Posterior vena cava (tissue), 2 donors: ENCODE results near the gene ACVRL1. TPM values are rescaled to one million over a fixed set of nuclear protein-coding genes. Genes with fewer than 3 reads are reported as not detected.
"Not testable (repeated sequence)": the region's sequence is repeated elsewhere in the genome, so short reads cannot be mapped to it uniquely, and the experiment has no call there.

Source experiments
- DNase-seq: peaks from one replicate; pipeline ENCODE4 v3.0.0-alpha.2; 2020; ENCODE audit warnings: low spot score
- intact Hi-C, 2 donors: fragments of 100-400 bp; cut with DNase I; formaldehyde crosslinking; loops; one replicate each; pipeline versions ENCODE4 v1.14.1 to v1.14.2; 2022 to 2023
- total RNA-seq, 2 donors: library from RNA; stranded (reverse); fragmentation: NEBNext Ultra II Directional; extraction: Animal tissue kit (Norgen Biotek cat#: 25700); gene quantifications; one replicate each; pipeline ENCODE4 v1.2.1, GENCODE V29; 2021
- donor health status: DM: yes; HTN: yes; CAD: no.
- donor health status: DM: yes; HTN: yes; CAD: no.

Gene ACVRL1
- total RNA-seq, 2 donors from 2014 or later = 74.4 to 95.7 TPM

DNA sequence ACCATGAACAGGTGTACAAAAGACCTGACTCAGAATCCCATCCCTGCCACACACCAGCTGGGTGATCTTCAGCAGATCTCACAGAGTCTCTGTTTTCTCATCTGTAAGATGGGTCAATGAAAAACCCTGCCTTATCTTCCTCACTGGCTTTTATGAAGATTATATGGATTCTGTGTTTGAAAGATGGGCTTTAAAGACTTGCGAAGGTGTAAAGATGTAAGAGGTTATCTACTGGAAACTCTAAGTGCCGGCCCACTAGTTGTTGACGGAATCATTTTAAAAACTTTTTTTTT is 34.7 kb upstream of the ACVRL1 start:
- intact Hi-C loops = no loop called here
- DNase-seq = no peak

DNA sequence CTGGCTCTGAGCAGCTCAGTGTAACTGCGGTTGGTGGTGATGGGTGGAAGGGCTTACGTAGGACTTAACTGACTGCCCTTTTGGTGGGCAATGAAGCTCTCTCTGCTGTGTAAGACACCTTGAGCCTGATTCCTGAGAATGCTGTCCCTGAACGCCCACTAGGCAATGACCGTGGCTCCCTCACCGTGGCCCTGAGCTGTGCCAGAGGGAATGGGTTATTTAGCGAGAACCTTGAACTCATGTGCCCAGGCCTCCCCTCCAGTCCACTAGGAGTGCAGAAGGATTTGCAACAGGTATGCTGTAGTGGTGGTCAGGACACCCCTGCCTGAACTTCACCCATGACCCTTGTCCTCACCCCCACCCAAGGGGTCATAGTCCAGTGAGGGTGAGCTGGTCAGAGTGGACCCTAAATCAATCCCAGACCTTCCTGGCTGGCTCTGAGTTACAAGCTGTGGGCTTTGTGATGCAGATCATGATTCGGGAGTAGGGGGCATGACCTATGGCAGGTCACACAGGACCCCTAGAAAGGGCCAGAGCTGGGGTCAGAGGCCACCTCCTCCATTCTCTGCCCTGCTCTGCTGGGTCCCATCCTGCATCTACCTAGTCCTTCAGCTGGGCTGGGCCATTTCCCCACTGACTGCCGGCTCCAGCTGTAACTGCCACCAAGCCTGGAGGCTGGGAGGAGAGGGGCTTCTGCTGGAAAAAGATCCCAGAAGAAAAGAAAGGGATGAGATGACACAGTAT is 33.9 kb upstream of the ACVRL1 start:
- peak; percentile 66 for DNase-seq
- intact Hi-C loops = no loop called here

DNA sequence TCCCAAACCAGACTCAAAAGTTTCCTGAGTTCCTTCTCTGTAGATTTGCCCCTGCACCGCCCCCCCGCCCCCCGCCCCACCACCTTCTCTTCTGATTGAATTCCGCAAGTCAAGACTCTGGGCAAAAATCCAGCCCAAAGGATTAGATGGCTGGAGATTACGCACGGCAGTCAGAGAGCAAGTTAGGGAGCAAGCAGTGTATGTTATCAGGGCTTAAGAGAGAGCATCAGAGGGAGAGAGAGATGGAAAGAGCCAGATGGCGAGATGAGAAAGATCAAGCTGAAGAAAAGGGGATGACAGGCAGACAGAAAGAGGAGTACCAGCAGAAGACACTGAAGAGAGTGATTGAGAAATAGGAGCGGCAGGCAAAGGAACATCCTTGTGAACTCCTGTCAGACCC is 33.3 kb upstream of the ACVRL1 start:
- DNase-seq = no peak
- intact Hi-C loops = no loop called here

DNA sequence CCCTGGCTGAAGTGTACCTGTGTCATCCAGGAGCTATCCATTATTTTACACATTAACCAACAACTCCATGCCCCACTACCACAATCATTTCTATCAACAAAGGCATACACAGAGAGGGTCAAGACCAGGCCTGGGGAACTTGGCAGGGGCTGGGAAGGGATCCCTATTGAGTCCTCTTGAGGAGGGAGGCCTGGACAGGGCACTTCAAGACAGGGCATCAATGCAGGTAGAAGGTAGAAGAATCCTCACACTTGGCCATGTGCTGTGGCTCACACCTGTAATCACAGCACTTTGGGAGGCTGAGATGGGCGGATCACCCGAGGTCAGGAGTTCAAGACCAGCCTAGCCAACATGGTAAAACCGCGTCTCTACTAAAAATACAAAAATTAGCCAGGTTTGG is 32.8 kb upstream of the ACVRL1 start:
- DNase-seq = peak; percentile 25
- intact Hi-C loops = no loop called here

DNA sequence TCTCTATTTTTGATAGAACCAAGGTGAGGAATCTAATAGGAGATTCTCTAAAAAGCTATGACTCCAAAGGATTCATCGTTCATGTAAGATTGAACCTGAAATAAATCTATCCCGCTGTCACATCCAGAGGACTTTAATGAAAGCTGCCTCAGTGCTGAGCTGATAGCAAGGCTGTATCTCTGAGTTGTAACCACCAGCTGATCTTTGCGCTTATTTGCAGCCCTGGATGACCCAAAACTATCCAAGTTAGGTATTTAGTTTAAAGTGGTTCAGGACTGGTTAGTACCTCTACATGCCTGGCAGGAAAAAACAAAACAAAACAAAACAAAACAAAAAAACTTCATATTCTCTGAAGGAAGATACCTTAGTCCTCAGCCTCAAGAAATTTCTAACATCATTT is 28.2 kb upstream of the ACVRL1 start:
- intact Hi-C loops = no loop called here
- DNase-seq = no peak

DNA sequence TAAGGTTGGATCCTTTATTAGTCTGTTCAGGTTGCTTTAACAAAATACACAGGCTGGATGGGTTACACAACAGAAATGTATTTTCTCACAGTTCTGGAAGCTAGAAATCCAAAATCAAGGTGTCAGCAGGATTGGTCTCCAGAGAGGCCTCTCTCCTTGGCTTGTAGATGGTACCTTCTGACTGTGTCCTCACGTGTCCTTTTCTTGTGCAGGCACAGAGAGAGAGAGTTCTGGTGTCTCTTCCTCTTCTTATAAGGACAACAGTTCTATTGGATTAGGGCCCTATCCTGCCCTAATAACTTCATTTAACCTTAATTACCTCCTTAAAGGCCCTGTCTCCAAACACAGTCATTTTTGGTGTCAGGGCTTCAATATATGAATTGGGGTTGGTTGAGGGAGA is 24.0 kb upstream of the ACVRL1 start:
- no peak for DNase-seq
- intact Hi-C loops = no loop called here

DNA sequence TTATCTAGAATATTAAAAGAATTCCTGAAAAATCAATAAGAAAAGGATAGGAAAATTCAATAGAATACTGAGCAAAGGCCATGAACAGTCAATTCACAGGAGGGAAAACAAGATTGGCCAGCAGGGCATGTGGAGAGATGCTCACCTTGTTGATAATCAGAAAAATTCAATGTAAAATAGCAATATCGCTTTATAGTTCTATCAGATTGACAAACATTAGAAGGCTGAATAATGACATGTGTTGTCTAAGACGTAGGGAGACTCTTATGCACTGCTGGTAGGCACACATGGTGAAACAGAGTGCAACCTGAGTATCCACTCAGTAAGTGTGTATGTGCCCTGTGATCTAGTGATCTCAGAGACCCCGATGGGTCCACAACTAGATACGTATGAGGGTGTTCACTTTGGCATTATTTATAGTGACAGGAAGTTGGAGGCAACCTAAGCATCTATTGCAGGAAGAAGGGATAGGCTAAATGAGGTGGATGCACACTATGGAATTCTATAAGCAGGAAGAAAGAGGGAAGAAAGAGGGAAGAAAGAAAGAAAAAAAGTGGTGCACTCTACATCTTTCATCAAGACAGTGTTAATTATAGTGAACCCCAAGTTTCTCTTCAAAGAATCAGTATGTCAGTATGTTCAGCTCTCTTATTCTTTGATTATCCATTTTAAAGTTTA is 23.2 kb upstream of the ACVRL1 start:
- intact Hi-C loops = no loop called here
- no peak for DNase-seq

DNA sequence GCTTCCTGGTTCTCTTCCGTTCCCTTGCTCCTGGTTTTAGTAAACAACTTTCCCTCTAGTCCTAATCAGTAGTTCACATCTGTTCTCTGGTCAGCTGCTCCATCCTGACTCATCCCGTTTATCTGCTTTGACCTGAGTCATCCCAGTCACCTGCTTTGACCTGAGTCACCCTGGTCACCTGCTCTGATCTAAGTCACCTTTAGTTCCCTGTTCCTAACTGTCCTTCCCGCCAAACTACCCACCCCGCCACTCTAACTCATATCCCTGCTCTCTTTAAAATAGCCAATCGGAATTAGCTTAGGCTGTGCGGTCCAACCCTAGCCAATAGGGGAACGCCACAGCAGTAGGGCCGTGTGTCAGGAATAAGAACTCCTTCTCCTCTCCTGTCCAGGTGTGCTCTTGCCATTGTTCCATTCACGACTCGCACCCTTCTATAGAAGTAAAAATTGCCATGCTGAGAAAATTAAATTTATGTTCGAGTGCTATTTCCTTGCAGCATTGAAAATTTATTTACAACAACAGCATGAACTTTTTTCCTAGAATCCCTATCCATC is 22.6 kb upstream of the ACVRL1 start:
- intact Hi-C loops = no loop called here
- no peak for DNase-seq

DNA sequence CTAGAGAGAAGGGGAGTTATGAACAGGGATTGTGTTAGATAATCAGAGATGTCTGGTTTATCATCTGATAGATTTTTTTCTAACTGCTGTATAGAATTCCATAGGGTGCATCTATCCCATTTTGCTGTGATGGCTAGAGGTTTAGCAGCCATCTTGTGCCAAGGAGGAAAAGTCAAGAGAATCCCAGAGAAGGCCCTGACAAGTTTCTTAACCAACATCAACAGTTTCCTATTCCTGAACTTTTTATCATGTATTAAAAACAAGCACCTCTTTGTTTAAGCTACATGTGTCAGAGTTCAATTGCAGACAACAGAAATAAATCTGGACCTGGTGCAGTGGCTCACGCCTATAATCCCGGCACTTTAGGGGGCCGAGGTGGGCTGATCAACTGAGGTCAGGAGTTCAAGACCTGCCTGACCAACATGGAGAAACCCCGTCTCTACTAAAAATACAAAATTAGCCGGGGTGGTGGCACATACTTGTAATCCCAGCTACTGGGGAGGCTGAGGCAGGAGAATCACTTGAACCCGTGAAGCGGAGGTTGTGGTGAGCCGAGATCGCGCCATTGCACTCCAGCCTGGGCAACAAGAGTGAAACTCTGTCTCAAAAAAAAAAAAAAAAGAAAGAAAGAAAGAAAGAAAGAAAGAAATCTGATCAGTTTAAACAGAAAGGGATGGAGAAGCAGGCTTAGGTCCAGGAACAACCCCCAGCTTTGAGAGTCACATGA is 21.8 kb upstream of the ACVRL1 start:
- peak; percentile 56 for DNase-seq
- intact Hi-C loops = not testable (repeated sequence)

DNA sequence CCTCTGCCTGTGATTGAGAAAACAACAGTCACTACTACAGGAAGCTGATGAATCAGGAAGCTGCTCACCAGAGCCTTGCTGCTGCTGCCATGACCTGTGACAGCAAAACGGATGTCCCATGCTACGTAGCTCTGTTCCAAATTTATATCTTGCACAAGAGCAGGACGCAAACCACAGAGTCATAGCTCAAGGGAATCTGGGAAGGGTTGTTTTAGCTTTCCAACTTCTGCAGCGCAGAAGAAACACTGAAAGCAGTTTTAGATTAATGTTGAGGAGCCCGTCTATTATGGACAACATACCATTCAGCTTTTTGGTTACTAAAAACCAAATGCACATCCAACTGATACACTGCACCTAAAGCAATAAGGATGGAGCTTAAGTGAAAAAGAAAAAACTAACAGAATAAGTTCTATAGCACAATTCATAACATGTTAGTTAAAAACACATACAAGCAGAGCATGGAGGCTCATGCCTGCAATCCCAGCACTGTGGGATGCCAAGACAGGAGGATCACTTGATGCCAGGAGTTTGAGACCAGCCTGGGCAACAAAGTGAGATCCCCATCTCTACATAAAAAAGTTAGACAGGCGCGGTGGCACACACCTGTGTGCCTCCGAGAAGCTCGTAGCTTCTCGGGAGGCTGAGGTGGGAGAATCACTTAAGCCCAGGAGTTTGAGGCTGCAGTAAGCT is 21.1 kb upstream of the ACVRL1 start:
- intact Hi-C loops = no loop called here
- DNase-seq = peak; percentile 92

DNA sequence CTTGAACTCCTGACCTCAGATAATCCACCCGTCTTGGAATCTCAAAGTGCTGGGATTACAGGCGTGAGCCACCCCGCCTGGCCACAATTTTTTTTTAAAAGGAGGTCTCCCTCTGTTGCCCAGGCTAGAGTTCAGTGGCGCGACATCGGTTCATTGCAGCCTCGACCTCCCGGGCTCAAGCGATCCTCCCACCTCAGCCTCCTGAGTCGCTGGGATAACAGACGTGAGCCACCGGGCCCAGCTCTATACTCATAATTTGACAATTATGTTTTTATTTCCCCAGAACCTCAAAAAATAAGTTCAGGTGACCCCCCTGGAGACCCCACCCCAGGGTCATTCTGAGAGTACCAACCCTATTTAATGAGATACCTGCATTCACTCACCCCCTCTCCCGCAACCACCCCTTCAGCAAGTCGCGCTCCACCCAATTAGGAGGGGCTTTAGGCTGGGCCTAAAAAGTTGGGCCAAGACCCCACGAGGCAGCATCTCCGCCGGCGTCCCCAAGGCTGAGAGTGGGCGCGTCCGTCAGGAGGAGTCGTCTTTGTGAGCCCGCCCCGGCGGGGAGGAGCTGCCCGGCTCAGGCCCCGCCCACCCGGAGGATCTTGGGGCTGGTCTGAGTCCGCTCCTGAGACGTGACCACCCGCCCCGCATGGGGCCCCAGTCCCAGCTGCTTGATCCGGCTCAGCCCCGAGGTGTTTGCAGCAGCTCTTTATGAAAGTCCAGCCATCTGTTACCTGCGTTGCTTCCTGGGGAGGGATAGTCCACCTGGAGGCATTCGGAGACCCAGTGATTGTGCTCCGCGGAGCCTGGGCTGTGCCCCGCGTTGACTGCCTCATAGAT is 19.6 kb upstream of the ACVRL1 start, which contains the start of gene ANKRD33:
ANKRD33 (plus strand) TSS at position 628 of the 840 bp plus-strand sequence; CDS start at position 712, 84 bp downstream.
- peak; percentile 72 for DNase-seq
- intact Hi-C loops = no loop called here

DNA sequence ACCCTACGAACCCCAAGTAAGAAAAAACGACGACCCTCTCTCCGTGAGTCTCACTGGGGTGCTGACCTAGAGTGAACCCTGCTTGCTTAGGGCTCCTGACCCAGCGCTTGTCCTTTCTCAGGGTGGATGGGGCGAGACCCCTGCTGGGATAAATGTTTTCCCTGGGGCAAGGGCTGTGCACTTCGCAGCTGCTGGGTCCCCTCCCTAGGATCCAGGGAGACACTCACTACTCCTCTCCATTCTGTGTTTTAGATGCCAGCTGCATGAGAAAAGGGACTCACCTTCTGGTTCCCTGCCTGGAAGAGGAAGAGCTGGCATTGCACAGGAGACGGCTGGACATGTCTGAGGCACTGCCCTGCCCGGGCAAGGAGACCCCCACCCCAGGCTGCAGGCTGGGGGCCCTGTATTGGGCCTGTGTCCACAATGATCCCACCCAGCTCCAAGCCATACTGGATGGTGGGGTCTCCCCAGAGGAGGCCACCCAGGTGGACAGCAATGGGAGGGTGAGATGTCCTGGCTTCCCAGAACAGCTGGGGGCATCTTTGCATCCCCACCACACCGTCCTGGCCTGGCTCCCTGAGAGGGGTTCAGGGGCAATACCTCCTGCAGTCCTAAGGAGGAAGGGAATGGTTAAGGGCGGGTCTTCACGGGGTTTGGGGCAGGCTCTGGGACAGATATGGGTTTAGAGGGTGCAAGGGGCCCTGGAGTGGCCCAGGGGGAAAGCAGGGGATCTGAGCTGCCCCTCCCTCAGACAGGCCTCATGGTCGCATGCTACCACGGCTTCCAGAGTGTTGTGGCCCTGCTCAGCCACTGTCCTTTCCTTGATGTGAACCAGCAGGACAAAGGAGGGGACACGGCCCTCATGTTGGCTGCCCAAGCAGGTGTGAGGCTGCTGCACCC is 18.7 kb upstream of the ACVRL1 start:
- intact Hi-C loops = no loop called here
- DNase-seq = no peak

DNA sequence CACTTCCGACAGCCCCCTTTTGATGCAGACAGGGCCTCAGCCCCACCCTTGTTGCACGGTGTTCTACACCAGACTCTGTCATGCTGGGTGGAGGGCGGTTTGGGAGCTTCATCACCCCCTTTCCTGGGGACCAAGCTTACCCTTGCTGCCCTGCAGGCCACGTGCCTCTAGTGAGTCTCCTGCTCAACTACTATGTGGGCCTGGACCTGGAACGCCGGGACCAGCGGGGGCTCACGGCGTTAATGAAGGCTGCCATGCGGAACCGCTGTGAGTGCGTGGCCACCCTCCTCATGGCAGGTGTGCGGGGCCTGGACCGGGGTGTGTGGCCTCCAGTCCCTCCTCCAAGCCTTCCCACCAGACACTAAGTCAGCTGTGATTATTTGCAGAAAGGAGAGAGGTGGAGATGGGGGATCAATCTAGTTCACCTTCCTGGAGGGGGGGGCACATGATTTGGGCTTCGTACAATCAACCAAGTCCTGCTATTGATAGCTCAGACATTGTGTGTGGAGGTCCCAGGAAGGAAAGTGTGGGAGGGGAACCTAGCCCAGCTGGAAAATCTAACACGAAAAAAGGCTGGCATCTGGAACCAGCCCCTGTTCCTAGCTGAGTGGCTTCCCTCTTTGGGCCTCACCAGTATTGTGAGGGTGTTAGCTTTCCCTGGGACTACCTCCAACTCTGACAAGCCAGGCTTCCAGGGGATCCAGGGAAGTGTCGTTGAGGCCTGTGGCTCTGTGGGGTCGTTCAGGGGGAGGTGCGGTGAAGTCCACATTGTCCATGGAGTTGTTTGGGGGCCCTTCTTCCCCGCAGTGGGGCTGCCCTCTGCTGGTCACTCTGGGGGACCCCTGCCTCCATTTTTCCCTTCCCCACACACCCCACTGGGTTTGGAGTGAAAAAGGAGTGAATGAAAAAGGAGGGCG is 17.8 kb upstream of the ACVRL1 start:
- intact Hi-C loops = no loop called here
- no peak for DNase-seq

DNA sequence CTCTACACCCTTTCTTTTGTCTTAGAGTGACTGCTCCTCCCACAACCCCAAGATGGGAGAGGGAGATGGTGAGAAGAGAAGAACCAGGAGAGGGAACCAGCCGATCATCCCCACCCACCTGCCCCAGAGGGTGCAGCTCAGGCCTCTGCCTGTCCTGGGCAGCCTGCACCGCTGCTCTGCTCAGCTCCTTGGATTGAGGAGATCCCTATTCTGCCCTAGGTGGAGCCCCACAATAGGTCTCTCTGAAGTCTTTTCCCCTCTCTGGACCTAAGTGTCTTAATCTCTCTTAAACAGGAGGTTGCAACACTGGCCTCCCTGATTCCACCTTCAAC is 17.2 kb upstream of the ACVRL1 start:
- no peak for DNase-seq
- intact Hi-C loops = no loop called here

DNA sequence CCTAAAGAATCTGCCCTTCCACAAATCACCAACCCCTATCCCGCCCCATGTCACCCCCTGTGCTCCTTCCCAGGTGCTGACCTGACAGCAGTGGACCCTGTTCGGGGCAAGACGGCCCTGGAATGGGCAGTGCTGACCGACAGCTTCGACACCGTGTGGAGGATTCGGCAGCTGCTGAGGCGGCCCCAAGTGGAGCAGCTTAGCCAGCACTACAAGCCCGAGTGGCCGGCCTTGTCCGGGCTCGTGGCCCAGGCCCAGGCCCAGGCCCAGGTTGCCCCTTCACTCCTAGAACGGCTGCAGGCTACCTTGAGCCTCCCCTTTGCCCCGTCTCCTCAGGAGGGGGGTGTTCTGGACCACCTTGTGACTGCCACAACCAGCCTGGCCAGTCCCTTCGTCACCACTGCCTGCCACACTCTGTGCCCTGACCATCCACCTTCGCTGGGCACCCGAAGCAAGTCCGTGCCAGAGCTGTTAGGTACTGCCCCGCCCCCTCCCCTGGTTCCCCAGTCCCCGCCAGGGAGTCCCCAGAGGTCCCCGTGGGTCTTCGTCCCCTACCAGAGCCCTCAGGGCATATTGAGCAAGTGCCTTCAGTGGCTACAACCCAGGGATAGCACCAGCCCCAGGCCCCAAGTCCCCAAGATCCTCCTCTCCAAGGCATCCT is 16.7 kb upstream of the ACVRL1 start:
- DNase-seq = peak; percentile 77
- intact Hi-C loops = no loop called here

DNA sequence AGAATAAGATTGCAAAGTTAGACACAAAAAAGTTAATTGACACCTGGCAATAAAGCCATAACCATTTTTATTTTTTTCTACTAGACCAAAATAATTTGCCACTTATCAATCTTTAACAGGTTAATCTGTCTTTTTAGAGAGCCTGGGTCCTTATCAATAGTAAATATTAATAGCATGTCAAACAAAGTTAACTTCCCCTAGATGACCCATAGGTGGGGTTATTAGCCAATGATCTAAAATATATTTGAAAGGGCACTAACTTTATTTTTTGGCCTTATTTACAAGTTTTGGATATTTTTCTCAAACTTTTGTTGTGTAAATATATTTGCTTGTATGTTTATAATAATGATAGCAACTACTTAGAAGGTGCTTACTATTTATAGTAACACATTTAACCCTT is 15.5 kb upstream of the ACVRL1 start:
- intact Hi-C loops = no loop called here
- no peak for DNase-seq
